Measurements from ENCODE around the gene APBB1IP.

DNA sequence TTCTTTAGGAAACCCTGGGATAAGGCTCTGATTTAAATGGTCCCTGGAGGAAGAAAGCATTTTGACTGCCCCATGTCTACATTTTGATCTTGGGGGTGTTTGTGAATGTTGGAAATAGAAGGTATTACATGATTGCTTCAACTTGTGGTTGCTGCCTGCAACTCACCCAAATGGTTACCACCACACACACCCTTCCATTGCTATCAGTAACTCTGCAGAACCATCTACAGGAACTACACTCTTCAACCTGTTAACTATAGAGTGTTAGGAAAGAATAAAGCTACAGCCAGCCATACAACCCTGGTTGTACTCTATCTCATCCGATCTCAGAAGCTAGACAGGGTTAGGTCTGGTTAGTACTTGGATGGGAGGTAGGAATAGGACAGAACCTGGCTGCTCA is 71.2 kb downstream of the APBB1IP start:
- TF ChIP-seq CTCF (IDR thresholded peaks at IDR 0.05): no peak
- TF ChIP-seq POLR2A (IDR thresholded peaks at IDR 0.05): no peak
- TF ChIP-seq EP300 (IDR thresholded peaks at IDR 0.05): no peak
- no peak for TF ChIP-seq POLR2AphosphoS5 (IDR thresholded peaks at IDR 0.05)

Measured in stomach (tissue), 4 donors.